ENCODE data around the gene ZNRF4. TPM values are rescaled to one million over a fixed set of nuclear protein-coding genes. Genes with fewer than 3 reads are reported as not detected.

ZNRF4 gene
- polyA plus RNA-seq, 1 donor = not detected

DNA sequence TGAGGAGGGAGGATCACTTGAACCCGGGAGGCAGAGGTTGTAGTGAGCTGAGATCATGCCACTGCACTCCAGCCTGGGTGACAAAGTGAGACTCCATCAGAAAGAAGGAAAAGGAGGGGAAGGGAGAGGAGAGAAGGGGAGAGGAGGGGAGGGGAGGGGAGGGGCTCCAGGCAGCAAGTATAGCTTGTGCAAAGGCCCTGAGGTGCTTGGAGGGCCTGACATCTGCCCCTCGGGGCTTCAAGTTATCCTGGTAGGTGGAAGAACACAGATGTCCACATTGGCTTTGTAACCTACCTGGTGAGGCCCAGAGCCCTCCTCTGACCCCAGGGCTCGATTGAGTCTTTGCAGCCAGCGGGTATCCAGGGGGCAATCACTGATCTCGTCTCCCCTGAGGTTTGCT is 11.5 kb upstream of the ZNRF4 start:
- no peak for DNase-seq (ENCODE audit: low read depth)

DNA sequence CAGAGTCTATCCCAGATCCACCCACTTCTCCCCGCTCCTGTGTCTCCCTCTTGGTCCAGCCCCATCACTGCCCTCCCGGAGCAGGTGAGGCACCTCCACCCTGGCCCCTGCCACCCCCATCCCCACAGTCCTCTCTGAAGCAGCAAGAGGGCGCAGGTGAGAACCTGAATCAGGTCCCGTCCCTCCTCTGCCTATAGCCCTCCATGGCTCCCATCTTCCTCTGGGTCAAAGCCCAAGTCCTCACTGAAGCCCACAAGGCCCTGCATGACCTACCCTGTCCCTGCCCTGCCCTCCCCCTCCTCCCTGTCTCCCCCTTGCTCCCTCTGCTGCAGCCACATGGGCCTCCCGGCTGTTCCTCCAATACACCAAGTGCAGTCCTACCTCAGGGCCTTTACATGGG is 10.8 kb upstream of the ZNRF4 start:
- no peak for DNase-seq (ENCODE audit: low read depth)

DNA sequence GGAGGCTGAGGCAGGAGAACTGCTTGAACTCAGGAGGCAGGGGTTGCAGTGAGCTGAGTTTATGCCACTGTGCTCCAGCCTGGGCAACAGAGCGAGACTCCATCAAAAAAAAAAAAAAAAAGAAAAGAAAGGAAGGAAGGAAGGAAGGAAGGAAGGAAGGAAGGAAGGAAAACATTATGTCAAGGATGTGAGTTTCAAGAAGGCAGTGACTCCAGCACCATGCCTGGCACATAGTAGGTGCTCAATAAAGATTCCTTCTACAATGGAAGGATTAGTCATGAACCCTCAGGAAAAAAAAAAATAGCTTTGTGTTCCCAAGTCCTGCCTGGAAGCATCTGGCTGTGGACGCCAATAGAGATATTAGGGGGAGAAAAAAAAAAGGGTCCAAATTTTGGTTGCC is 10.1 kb upstream of the ZNRF4 start:
- no peak for DNase-seq (ENCODE audit: low read depth)

DNA sequence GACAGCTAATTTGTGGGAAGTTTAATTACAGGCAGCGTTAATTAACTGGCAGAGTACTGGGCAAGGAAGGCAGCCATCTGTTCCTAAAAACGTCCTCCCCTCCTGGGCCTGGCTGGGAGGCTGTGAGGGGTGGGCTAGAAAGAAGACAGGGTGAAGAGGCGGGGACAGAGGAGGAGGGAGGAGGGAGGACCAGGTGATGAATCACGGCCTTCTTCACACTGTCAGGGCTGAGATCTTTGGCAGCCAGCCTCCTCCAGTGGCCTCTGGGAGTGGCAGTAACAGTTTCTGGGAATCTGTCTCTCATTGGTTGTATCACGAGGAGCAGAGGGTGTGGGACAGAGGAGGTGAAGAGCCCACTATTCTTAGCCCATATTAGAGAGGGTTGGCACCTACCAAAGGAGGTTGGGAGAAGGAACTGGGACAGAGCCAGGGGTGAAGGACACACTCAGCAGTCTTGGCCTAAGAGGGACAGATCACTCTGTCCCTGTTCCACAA is 9.6 kb upstream of the ZNRF4 start:
- DNase-seq (ENCODE audit: low read depth) = no peak

DNA sequence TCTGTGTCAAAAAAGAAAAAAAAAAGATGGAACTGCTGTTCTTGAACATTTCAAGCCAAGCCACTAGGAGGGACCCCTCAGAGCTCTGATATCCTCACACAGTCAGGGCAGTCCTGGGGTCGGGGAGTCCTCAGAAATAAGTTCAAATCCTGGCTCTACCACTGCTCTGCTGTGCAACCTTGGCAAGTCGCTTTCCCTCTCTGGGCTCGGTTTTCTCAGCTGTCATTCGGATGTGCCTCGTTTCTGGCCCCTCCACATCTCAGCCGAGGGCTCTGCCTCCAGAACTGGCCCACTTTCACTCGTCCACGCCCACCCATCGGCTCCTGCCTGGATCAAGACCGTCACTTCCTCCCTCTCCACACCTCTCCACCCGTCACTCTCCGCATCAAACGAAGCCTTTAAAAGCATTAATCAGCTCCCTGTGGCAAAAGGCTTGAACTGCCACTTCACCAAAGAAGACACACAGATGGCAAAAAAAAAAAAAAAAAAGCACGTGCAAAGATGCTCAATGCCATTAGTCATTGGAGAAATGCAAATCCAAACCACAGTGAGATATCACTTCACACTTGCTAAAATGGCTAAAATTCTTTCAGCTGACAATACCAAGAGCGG is 7.4 kb upstream of the ZNRF4 start:
- no peak for DNase-seq (ENCODE audit: low read depth)

DNA sequence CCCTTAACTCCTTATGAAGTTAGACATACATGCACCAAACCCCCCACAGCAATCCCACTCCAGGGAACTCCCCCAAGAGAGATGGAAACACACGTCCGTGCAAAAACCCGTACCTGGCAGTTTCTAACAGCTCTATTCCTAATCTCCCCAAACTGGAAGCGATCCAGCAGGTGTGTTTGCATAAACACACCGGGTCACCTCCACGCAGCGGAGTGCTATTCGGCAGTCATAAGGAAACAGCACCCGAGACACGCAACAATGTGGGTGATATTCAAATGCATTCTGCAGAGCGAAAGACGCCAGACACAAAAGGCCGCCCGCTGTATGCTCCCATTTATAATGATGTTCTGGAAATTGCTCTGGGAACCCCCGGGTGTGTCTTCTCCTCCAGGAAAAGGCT is 6.8 kb upstream of the ZNRF4 start:
- DNase-seq (ENCODE audit: low read depth) = no peak

DNA sequence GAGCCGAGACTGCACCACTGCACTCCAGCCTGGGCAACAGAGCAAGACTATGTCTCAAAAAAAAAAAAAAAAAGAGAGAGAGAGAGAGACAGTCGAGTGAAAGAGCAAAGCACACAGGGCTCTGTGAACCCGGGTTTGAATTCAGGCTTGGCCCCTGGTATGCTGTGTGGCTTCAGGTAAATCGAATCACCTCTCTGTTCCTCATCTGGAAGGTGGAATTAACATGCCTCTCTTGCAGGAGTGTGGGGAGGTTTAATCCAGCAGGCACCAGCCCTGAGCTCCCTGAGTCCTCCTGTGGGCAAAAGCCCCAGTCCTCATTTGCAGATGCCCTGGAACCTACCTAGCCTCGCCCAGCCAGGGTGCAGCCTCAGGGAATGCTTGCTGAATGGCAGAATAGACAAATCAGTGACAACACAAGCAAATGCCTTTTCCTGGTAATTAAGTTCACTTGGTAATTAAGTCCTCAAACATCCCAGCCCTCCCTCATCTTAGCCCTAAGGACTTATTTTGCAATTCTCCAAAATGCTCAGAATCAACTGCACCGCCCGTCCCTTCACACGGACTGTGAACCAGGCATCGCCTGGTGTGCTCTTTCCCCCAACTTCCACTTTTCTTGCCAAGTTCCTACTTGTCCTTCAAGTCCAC is 4.6 kb upstream of the ZNRF4 start:
- no peak for DNase-seq (ENCODE audit: low read depth)

DNA sequence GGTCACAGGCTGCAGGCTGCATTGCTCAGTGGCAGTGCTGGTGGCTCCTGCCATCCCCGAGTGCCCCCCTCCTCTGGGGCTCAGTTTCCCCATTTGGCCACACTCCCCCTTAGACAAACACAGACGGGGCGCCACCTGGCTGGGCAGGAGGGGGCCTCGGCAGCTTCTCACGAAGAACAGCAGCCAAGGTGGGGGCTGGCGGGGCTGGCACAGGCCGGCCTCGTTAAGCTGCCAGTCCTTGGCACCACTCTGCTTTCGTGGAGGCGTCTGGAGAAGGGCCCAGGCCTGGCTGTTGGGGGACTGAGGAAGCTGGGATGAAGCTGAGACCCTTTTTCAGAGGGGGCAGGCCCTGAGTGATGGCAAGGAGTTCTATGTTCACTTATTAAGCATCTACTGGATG is 3.7 kb upstream of the ZNRF4 start:
- DNase-seq (ENCODE audit: low read depth) = no peak

DNA sequence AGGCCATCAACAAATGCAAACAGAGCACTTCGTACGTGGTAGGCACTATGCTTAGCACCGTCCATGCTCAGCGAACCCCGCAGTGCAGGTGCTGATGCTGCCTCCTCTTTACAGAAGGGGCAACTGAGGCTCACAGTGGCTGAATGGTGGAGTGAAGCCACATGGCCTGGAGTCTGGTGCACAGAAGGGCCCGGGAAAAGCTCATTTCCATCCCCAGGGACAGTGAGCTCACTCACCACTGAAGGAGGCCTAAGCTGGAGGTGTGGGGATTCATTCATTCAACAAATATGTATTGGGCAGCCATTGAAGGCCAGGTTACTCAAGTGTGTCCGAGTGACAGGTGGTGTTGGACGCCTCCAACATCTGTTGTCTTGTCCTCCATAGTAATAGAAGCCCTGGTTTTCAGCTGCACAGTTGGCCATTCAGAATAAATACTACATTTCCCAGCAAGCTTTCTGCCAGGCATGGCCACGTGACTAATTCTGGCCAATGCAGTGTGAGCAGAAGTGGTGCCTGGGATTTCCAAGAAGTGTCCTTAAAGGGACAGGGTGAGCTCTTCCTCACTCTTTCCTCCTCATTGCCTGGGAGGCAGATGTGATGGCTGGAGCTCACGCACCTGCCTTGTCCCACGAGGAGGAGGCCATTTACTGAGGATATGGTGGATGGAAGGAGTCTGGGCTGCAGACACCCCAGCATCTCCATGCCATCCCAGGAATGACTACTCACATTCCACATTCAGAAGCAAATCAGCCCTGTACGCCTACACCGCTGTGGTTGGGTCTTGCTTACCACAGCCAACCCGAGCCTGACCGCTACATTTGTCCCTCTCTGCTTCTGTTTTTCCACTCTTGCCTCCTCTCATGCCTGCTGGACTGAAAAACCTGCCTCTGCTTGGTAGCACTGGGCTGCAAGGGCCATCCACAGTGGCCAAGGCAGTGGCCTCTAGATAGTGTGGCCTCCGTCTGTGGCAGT is 2.3 kb upstream of the ZNRF4 start:
- no peak for DNase-seq (ENCODE audit: low read depth)

DNA sequence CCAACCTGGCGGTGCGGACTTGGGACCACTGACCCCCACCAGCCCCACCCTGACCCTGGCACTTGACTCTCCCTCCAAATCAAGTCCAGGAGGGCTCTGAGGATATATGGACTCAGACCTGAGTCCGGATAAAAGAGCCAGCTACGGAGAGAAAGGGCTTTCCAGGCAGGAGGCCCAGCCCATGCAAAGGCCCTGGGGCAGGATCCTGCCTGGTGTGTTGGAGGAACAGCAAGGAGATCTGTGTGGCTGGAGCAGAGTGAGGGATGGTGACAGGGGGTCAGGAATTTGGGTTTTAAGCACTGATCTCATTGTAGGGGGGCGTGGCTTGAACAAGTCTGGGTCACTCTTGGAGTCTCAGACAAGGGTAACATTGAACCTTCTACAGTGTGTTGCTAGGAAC is 474 bp upstream of the ZNRF4 start:
- no peak for DNase-seq (ENCODE audit: low read depth)

DNA sequence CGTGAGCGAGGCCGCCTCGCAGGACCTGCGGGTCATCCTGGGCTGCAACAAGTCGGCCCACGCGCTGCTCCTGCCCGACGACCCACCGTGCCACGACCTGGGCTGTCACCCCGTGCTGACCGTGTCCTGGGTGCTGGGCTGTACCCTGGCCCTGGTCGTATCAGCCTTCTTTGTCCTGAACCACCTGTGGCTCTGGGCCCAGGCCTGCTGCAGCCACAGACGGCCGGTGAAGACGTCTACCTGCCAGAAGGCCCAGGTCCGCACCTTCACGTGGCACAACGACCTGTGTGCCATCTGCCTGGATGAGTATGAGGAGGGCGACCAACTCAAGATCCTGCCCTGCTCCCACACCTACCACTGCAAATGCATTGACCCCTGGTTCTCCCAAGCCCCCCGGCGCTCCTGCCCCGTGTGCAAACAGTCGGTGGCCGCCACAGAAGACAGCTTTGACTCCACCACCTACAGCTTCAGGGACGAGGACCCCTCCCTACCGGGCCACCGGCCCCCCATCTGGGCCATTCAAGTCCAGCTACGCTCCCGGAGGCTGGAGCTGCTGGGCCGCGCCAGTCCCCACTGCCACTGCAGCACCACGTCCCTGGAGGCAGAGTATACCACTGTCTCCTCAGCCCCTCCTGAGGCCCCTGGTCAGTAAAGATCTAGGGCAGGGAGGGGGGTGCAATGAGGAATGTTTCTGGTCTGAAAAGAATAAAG is 1.1 kb downstream of the ZNRF4 start:
- no peak for DNase-seq (ENCODE audit: low read depth)

DNA sequence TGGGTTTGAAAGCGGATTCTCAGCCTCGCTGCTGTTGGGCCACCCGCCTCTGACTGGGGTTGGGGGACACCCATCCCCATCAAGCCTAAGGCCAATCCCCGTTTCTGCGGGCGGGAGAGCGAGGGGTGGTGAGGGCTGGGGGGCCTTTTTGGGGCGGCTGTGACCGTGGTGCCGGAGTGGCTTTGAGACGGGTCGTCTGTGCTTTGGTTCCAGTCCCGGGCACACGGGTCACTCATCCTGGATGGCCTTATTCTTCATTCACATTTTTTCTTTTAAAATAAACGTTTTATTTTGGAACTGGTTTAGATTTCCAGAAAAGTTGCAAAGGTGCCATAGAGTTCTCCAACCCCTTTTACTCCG is 1.6 kb downstream of the ZNRF4 start:
- DNase-seq (ENCODE audit: low read depth) = no peak

DNA sequence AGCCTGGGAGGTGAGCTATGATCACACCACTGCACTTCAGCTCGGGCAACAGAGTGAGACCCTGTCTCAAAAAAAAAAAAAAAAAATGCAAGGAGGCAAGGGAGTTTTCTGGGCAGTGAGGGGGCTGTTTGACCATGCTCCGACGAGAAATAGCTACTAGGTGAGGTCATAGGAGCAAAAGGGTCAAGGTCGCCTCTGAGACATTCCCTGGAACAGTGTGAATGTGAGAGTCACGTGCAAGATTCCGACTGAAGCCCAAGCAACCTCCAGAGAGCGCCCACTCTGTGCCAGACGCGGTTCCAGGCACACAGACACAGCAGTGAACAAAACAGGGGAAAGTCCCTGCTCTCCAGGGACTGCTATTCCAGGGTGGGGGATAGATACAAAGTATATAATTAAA is 2.5 kb downstream of the ZNRF4 start:
- DNase-seq (ENCODE audit: low read depth) = no peak

DNA sequence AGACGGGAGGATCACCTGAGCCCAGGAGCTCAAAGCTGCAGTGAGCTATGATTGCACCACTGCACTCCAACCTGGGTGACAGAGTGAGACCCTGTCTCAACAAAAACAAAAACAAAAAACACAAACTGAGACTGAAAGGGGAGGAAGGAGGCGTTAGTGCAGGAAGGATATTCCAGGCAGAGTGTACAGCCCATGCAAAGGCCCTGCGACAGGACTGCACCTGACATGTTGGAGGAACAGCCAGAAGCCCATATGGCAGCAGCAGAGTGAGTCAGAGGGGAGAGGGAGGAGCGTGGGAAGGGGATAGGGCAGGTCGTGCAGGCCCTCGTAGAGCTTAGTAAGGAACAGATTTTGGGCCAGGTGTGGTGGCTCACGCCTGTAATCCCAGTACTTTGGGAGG is 3.2 kb downstream of the ZNRF4 start:
- no peak for DNase-seq (ENCODE audit: low read depth)

DNA sequence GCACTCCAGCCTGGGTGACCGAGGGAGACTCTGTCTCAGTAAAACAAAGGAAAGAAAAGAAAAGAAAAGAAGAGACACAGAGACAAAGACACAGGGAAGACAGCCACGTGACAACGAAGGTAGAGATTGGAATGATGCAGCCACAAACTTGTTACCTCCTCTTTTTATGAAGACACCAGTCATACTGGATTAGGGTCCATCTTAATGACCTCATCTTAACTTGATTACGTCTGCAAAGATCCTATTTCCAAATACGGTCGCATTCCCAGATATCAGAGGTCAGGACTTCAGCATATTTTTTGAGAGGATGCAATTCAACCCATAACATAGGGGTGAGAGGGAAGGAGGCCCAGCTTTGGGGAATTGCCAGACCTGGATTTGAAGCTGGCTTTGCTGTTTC is 4.1 kb downstream of the ZNRF4 start:
- no peak for DNase-seq (ENCODE audit: low read depth)

DNA sequence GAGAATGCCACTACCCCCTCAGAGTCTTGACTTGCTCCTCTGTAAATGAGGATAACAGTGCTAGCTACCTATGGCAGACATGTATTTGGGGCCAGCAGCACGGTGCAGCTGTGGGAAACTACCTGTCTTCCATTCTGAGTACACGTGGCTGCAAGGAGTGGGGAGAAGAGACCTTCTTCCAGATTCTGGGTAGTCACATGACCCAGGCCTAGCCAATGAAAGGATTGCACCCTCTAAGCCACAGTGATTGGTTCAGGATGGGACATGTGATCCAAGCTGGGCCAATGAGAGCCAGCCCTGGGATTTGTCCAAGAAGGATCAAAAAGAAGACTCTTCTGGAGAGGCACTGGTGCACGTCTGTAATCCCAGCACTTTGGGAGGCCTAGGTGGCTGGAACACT is 5.5 kb downstream of the ZNRF4 start:
- no peak for DNase-seq (ENCODE audit: low read depth)

DNA sequence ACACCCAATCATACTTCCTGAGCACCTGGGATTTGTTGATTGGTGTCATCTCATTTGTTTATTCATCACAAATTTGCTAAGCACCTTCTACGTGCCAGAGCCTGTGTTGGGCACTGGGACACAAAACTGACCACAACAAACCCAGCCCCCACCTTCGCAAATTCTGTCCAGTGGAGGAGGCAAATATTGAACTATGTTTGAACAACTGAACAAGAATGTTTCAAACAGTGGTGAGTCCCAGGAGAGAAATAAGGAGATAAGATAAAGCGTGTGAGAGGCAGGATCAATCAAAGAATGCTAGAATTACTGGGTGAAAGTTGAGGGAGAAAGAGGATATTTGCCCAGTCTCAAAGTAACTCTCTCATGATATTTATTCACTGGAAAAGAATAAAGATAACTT is 8.7 kb downstream of the ZNRF4 start:
- no peak for DNase-seq (ENCODE audit: low read depth)

DNA sequence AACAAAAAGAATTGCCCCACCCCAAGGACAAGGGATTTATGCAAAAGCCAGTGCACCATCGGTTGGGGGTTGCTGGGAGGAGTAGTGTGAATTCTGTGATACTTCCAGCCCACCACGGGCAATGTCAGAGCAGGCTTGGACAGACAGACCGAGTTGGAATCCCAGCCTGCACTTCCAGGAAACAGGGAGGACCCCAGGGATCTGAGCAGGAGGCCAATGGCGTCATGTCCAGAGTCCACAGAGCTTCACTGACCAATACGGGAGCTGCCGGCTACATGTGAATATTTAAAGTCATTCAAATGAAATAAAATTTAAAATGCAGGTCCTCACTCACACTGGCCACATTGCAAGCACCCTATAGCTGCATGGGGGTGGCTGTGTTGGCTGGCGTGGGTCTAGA is 10.9 kb downstream of the ZNRF4 start:
- no peak for DNase-seq (ENCODE audit: low read depth)

DNA sequence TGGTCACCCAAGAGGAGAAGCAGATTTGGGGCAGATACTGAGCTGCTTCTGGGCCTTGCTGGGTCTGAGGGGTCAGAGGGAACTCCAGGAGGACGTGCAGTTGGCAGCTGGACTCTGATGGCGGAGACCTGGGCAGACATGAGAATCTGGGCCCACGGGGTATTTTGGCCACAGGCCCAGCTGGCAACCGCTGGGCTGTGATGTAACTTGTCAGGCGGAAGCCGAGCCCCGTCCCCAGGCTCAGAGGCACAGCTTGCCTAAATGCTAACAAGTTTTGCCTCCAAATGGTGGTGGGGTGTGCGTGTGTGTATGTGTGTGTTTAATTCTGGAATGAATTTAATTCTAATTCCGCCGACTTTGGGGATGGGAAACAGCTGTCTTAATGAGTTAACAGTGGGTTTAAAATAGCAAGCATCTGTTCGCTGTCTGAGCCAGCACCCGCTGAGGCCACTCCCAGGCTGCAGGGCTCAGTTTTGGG is 11.6 kb downstream of the ZNRF4 start:
- DNase-seq (ENCODE audit: low read depth) = no peak

DNA sequence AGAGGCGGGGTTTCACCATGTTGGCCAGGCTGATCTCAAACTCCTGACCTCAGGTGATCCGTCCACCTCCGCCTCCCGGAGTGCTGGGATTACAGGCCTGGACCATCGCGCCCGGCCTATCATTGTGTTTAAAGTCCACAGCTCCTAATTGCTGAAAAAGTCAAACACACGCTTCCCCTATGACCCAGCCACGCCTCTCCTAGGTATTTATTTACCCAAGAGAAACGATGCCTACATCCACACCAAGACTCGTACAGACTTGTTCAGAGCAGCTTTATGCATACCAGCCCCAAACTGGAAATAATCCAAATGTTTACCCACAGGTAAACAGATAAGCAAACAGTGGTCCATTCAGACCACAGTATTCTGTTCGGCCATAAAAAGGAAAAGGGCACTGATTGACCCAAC is 15.1 kb downstream of the ZNRF4 start:
- no peak for DNase-seq (ENCODE audit: low read depth)

DNA sequence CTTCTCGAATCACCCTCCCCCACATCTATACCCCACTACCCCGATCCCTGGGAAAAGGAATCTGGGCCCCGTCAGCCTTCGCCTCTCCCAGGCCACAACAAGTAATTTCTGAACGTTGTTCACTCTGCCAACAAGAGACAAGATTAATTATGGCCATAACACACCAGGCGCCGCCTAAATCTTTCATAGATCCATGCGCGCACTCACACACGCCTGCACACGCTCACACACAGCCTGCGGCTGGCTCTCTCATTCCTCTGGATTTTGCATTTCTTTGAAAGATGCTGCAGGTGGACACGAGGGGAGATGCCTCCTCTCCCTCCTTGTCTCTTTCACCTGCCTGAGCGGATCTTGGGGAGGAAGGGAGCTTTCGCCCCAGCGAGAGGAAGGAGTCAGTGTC is 17.1 kb downstream of the ZNRF4 start:
- no peak for DNase-seq (ENCODE audit: low read depth)

DNA sequence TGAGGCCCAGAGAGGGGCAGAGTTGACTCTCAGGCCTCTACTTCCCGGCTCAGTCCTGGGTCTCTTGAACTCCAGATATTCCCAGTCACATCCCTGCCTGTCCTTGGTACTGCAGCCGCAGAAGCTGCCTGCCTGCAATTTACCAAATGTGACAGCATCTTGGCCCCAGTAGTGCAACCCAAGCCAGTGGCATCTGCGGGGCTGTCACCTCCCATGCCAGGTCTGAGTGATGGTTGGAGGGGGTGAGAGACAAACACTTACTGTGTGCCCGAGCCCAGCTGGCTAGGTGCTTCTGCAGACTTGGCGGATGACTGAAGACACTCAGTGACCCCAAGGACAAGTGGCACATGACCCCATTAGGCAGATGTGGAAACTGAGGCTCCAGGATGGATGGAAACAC is 18.4 kb downstream of the ZNRF4 start:
- no peak for DNase-seq (ENCODE audit: low read depth)

Data from forelimb muscle (tissue), 1 donor.